GM20000 (cell line): ENCODE measurements around the gene PGGHG.
"Not testable (repeated sequence)": the region's sequence is repeated elsewhere in the genome, so short reads cannot be mapped to it uniquely, and the experiment has no call there.

Source experiments
- DNase-seq: peaks from one replicate; pipeline ENCODE4 v3.0.0; 2012; ENCODE audit warnings: low spot score
- CTCF ChIP-seq: IDR thresholded peaks from 2 replicates; pipeline ENCODE4 v1.5.1; 2012; ENCODE audit warnings: mild to moderate bottlenecking, control low read depth; ENCODE audit errors: extremely low read depth, missing control alignments

Gene PGGHG

DNA sequence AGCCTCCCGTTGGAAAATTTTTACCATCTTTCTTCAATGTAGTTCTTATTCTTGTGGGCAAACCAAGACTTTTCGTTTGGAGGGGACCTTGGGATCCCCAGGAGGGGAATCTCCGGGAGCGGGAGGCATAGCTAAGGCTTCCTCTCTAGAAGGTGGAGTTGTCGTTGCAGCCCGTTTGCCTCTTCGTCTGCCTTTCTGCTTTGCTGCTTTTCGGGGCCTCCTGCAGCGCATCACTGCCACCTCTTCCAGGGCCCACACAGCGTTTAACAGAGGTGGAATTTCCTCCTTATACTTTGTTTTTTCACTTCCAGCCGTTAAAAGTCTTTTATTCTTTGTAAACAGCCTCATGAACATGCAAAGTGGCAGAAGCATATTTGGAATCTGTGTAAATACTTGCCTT, 35.2 kb downstream of the PGGHG start:
- no peak for DNase-seq
- TF ChIP-seq CTCF = no peak

DNA sequence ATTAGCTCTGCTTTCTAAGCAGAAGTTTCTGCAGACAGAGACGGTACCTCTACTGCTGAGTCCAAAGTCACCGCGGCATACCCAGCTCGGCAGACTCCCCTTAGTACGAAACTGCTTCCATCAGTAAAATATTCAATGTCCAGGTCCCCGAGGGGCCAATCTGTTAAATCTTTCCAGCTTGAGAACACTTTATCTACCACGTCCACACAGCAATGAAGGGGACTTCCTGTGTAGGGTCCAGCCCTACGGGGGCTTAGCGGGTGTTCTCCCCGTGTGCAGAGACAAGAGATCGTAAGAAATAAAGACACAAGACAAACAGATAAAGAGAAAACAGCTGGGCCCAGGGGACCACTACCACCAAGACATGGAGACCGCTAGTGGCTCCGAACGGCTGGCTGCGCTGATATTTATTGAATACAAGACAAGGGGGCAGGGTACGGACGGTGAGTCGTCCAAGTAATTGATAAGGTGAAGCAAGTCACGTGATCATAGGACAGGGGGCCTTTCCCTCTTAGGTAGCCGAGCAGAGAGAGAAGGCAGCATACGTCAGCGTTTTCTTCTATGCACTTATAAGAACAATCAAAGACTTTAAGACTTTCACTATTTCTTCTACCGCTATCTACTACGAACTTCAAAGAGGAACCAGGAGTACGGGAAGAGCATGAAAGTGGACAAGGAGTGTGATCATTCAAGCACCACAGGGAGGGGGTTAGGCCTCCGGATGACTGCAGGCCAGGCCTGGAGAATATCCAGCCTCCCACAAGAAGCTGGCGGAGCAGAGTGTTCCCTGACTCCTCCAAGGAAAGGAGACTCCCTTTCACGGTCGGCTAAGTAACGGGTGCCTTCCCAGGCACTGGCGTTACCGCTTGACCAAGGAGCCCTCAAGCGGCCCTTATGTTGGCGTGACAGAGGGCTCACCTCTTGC, 35.9 kb downstream of the PGGHG start:
- not testable (repeated sequence) for DNase-seq

DNA sequence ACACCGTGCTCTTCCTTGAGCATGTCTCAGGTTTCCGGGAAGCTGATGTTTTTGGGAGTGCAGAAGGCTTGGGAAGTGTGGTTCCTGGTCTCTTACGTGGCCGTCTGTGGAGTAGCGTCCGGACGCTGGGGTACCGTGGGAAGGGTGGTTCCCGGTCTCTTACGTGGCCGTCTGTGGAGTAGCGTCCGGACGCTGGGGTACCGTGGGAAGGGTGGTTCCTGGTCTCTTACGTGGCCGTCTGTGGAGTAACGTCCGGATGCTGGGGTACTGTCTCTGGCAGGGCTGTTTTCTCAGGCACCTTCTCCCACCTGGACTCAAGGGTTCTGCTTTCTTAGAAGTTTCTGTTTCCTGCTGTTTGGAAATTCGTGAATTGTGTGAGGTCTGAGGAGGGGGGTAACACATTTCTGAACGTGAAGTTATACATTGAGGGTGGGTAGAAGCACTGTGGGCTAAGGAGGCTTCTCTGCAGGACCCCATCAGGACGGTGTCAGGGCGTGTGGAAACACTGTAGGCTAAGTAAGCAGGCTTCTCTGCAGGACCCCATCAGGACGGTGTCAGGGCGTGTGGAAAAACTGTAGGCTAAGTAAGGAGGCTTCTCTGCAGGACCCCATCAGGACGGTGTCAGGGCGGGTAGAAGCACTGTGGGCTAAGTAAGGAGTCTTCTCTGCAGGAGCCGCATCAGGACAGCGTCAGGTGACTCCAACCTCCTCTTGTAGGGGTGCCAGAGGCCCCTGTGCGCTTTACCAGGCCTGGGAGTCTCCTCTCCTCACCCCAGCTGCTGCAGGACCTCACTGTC, 37.1 kb downstream of the PGGHG start:
- DNase-seq = no peak
- no peak for TF ChIP-seq CTCF

DNA sequence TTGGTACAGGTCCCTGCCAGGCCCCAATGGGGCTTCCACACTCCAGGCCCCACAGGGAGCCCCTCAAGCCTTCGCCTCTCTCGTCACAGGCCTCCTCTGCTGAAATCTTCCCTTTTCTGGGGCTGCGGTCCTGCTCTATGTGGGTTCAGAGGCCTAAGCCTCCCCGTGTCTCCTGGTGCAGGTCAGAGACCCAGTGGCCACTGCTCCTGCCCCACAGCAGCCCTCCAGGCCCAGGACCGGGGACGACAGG, 37.6 kb downstream of the PGGHG start:
- no peak for DNase-seq

GRCh38 chr11:326842-327580, 38.1 kb downstream of the PGGHG start:
- peak; percentile 83 for DNase-seq
- no peak for TF ChIP-seq CTCF

More for the DNA sequence above, 37.6 kb downstream of the PGGHG start:
- TF ChIP-seq CTCF = no peak

DNA sequence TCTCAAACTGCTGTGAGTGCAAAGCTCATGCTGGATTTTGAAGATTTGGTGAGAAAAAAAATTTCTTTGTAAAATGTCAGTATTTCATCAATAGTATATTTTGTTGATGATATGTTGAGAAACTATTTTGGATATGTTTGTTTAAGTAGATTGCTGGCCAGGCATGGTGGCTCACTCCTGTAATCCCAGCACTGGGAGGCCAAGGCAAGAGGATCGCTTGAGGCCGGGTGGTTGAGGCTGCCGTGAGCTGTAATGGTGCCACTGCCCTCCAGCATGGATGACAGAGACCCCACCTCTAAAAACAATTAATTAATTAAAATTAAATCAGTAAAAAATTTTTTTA, 38.6 kb downstream of the PGGHG start:
- TF ChIP-seq CTCF = no peak
- DNase-seq = no peak

DNA sequence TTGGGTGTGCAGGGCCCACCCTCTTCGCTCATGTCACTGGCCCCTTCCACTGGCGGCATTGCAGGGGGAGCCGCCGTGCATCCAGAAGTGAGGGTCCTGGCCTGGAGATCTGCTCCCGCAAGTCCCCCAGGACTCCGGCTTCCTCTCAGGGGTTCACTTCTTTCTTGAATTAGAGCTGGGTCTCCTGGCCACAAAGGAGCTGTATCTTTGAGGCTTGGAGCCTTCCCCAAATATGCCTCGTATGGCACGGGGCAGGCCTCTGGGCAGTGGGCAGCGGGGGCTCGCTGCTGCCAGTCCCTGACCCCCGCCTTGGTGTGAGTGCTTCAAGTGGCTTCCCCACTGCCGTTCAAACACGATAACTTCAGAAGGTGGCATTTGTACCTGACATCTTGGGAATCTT, 39.1 kb downstream of the PGGHG start:
- DNase-seq = no peak

DNA sequence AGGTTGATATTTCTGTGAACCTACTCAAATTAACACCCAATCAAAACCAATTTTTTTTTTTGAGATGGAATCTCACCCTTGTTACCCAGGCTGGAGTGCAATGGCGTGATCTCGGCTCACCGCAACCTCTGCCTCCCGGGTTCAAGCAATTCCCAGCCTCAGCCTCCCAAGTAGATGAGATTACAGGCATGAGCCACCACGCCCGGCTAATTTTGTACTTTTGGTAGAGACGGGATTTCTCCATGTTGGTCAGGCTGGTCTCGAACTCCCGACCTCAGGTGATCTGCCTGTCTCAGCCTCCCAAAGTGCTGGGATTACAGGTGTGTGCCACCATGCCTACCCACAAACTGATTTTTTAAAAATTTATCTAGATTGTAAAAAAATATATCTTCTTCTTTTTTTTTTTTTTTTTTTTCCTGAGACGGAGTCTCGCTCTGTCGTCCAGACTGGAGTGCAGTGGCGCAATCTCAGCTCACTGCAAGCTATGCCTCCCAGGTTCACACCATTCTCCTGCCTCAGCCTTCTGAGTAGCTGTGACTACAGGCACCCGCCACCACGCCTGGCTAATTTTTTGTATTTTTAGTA, 39.7 kb downstream of the PGGHG start:
- not testable (repeated sequence) for DNase-seq

More for the DNA sequence above, 39.1 kb downstream of the PGGHG start:
- no peak for TF ChIP-seq CTCF
